GM12874 (cell line): ENCODE measurements around the gene ABCD1.

Experiments
- TF ChIP-seq, protein P1 (sequence below): IDR thresholded peaks from 2 replicates; pipeline ENCODE4 v1.5.1; 2011; ENCODE audit warnings: low read depth, mild to moderate bottlenecking, control low read depth, low read length, moderate library complexity; ENCODE audit not compliant: insufficient read depth

ABCD1 gene

DNA sequence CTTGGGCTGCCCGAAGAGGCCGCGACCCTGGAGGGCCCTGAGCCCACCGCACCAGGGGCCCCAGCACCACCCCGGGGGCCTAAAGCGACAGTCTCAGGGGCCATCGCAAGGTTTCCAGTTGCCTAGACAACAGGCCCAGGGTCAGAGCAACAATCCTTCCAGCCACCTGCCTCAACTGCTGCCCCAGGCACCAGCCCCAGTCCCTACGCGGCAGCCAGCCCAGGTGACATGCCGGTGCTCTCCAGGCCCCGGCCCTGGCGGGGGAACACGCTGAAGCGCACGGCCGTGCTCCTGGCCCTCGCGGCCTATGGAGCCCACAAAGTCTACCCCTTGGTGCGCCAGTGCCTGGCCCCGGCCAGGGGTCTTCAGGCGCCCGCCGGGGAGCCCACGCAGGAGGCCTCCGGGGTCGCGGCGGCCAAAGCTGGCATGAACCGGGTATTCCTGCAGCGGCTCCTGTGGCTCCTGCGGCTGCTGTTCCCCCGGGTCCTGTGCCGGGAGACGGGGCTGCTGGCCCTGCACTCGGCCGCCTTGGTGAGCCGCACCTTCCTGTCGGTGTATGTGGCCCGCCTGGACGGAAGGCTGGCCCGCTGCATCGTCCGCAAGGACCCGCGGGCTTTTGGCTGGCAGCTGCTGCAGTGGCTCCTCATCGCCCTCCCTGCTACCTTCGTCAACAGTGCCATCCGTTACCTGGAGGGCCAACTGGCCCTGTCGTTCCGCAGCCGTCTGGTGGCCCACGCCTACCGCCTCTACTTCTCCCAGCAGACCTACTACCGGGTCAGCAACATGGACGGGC is 579 bp downstream of the ABCD1 start:
- TF ChIP-seq, protein P1, sequence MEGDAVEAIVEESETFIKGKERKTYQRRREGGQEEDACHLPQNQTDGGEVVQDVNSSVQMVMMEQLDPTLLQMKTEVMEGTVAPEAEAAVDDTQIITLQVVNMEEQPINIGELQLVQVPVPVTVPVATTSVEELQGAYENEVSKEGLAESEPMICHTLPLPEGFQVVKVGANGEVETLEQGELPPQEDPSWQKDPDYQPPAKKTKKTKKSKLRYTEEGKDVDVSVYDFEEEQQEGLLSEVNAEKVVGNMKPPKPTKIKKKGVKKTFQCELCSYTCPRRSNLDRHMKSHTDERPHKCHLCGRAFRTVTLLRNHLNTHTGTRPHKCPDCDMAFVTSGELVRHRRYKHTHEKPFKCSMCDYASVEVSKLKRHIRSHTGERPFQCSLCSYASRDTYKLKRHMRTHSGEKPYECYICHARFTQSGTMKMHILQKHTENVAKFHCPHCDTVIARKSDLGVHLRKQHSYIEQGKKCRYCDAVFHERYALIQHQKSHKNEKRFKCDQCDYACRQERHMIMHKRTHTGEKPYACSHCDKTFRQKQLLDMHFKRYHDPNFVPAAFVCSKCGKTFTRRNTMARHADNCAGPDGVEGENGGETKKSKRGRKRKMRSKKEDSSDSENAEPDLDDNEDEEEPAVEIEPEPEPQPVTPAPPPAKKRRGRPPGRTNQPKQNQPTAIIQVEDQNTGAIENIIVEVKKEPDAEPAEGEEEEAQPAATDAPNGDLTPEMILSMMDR: no peak

DNA sequence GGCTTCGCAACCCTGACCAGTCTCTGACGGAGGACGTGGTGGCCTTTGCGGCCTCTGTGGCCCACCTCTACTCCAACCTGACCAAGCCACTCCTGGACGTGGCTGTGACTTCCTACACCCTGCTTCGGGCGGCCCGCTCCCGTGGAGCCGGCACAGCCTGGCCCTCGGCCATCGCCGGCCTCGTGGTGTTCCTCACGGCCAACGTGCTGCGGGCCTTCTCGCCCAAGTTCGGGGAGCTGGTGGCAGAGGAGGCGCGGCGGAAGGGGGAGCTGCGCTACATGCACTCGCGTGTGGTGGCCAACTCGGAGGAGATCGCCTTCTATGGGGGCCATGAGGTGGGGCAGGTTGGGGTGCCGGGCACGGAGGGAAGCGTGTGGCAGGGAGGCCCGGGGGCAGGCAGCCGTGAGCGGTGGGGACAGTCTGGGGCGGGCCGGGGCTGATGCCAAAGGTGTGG is 1.2 kb downstream of the ABCD1 start:
- TF ChIP-seq, protein P1: no peak

DNA sequence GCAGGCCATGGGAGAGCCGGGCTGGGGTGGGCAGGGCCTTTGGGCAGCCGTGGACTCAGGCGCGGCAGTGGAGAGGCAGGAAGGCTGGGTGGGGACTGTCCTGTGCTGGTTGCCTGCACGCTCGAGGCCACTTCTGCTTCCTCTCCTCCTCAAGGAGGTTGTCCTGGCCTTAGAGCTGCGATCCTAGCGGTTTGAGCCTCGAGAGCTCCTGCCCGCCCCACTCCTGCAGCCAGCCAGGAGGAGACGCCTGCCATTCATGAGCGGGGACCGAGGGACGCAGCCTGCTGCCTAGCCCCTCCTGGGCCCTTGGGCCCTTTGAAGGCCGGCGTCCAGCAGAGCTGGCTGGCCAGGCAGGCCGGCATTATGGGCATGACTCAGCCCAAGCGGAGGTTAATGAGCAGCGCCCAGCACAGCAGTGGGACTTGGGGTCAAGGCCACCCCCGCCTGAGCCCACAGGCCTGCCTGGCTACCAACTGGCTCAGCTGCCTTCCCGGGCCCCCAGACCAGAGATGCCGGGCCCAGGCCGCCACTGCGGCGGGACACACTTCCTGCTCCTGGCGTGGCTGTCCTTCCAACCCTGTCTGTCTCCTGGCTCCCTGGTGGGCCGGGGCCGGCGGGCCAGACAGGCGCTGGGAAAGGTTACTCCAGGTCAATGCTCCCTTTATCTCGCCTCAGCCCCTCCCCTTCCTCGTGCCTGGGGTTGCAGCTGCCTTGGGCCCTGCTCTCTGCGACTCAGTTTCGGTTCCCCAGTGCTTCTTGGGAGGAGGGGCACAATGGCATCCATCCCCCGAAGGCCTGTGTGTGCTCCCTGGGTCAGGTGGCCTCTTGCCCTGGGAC is 1.8 kb downstream of the ABCD1 start:
- TF ChIP-seq, protein P1: no peak

DNA sequence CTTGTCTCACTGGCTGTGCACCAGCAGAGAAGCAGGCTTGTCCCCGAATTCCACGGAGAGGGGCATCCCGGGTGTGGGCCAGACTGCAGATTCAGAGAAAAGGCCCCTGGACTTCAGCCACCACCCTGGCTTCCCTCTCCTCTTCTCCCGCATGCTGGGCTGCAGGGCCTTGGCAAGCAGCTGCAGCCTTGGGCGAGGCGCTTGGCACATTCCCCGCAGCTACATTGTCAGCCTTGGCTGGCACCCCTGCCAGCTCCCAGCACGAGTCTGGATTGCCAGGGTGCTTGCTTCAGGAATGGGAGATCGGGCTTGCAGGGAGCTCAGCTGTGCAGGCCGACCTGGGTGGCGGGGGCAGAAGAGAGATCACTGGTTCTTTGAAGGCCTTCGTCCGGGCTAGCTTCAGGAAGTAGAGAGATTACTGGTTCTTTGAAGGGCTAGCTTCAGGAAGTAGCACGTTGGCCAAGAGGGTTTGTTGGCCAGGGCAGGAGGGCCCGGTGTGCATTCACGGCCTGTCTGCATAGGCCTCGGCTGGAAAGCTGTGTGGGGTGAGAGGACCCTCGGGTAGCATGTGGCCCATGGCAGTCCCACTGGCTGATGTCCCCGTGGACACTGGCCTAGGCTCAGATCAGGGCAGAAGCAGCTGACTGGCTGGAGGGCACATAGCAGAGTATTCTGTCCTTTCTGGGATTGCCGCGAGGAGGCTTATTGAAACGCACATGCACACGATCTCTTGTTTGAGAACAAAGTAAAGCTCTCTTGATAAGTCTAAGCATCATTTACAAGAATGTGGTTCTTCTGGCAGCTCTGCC is 2.7 kb downstream of the ABCD1 start:
- TF ChIP-seq, protein P1: no peak

DNA sequence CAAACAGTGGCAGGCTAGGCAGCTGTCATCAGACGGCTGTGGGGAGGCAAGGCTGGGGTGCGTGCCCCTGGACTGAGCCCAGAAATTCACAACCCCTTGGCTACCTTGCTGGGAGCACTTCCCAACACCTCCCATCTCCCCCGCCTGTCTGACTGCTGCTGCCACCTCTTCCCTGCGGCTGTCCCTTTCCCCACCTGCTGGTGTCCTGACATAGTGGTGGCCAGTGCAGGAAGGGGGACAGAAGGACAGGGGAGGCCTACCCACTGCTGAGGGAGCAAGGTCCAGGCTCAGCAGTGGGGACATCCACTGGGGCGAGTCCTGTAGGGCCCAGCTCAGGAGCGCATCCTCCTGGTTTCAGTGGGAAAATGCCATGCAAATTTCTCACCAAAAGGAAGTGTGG is 3.4 kb downstream of the ABCD1 start:
- TF ChIP-seq, protein P1: no peak

DNA sequence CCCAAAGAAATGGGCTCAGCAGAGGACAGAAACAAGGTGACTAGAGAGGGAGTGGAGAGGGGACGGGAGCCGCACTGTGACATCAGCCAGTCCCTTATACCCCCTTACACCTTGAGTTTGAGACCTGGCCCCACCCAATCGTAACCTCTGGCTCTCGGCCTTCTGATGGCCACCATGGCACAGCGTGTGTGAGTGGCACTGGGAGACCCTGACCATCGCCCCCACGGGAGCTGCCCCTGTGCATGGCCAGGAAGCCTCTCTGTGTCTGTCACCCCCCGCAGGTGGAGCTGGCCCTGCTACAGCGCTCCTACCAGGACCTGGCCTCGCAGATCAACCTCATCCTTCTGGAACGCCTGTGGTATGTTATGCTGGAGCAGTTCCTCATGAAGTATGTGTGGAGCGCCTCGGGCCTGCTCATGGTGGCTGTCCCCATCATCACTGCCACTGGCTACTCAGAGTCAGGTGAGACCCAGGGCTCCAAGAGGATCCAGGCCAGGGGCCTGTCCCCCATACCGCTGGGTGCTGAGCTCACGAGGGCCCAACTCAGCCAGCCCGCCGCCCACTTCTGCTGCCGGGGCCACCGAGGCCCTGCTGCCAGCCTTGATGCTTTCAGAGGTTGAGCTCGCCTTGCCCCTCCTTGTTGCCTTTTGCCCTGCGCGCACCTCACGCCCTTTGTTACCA is 4.4 kb downstream of the ABCD1 start:
- TF ChIP-seq, protein P1: no peak
